Smooth muscle cell (in vitro differentiated cells): ENCODE data around the gene CLCN7. TPM values are rescaled to one million over a fixed set of nuclear protein-coding genes. Genes with fewer than 3 reads are reported as not detected.

Source experiments
- DNase-seq: peaks from one replicate; lab custom pipeline; 2025; ENCODE audit not compliant: unreplicated experiment; lab: John Stamatoyannopoulos, UW
- H2AFZ ChIP-seq: fragments of 200-600 bp; sonication (generic); 2 replicates; pipeline ENCODE4 v1.6.0; 2016; ENCODE audit warnings: antibody characterized with exemption, low read depth, mild to moderate bottlenecking
- H3F3A ChIP-seq: fragments of 200-600 bp; sonication (generic); 2 replicates; pipeline ENCODE4 v1.6.0; 2017; ENCODE audit warnings: antibody characterized with exemption, low read depth
- H3K27ac ChIP-seq: fragments of 200-600 bp; sonication (generic); 2 replicates; pipeline ENCODE4 v1.5.1; 2016; ENCODE audit warnings: low read depth, mild to moderate bottlenecking
- H3K27me3 ChIP-seq: fragments of 200-600 bp; sonication (generic); 2 replicates; pipeline ENCODE4 v1.6.1; 2016; ENCODE audit warnings: low read depth, mild to moderate bottlenecking
- H3K36me3 ChIP-seq: fragments of 200-600 bp; sonication (generic); 2 replicates; pipeline ENCODE4 v1.5.1; 2016; ENCODE audit warnings: low read depth
- H3K4me1 ChIP-seq: fragments of 200-600 bp; sonication (generic); 2 replicates; pipeline ENCODE4 v1.5.1; 2016; ENCODE audit warnings: low read depth
- H3K4me2 ChIP-seq: fragments of 200-600 bp; sonication (generic); 2 replicates; pipeline ENCODE4 v1.6.0; 2016; ENCODE audit warnings: mild to moderate bottlenecking
- H3K4me3 ChIP-seq: fragments of 200-600 bp; sonication (generic); 2 replicates; pipeline ENCODE4 v1.5.1; 2016; ENCODE audit warnings: mild to moderate bottlenecking
- H3K79me2 ChIP-seq: fragments of 200-600 bp; sonication (generic); 2 replicates; pipeline ENCODE4 v1.6.0; 2016; ENCODE audit warnings: low read depth, mild to moderate bottlenecking
- H3K9ac ChIP-seq: fragments of 200-600 bp; sonication (generic); 2 replicates; pipeline ENCODE4 v1.6.0; 2016; ENCODE audit warnings: low read depth
- H3K9me3 ChIP-seq: fragments of 200-600 bp; sonication (generic); replicated peaks from 2 replicates; pipeline ENCODE4 v1.5.1; 2016; ENCODE audit warnings: low read depth
- H4K20me1 ChIP-seq: fragments of 200-600 bp; sonication (generic); 2 replicates; pipeline ENCODE4 v1.6.0; 2016; ENCODE audit warnings: low read depth
- WGBS: methylation state at CpG from one replicate; pipeline ENCODE4 v1.1.7; 2016; ENCODE audit warnings: low lambda C conversion rate; 5-methylcytosine and 5-hydroxymethylcytosine counted together
- polyA plus RNA-seq: library from polyadenylated mRNA; unstranded; fragments of >200 nt; fragmentation: Nextera tagmentation; extraction: Ambion mirVana; gene quantifications from 2 replicates; pipeline ENCODE4 v1.2.1, GENCODE V29; 2016
- total RNA-seq: library from RNA; depleted of rRNA; stranded (reverse); fragments of >200 nt; gene quantifications from 2 replicates; pipeline ENCODE4 v1.2.3, GENCODE V29; 2014
- TF ChIP-seq, protein P1 (sequence below): fragments of 200-600 bp; sonication (generic); IDR thresholded peaks from 2 replicates; pipeline ENCODE4 v1.5.1; 2017; ENCODE audit warnings: borderline replicate concordance, mild to moderate bottlenecking, antibody characterized with exemption; ENCODE audit not compliant: insufficient read depth, poor library complexity, severe bottlenecking

Gene CLCN7
- total and polyA plus RNA-seq, 2 experiments from 2014 or later: 15.6 to 45.2 TPM

DNA sequence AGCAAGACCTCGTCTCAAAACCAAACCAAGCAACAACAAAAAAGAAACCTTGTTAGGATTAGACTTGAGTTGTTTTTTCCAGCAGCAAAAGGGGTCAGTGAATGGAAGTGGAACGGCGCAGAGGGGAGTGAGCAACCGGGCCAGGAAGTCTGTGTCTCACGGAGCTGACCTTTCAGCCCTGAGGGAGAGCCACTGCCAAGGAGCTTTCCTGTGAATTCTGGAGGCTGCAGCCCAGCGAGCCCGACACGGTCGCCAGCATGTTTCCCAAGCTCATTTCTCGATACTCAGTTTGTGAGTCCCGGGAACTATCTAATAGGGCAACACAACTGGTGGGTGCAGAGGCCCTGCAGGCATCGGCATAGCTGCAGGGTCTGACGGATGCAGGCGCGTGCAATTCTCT, 37.9 kb upstream of the CLCN7 start:
- Histone ChIP-seq H3K4me2 (no peak overlapping the region), H3K4me1 (no peaks in the 10 kb centered on the region), H2AFZ (no peak overlapping the region), H3K9ac (no peak overlapping the region), H3K36me3 (no peaks in the 10 kb centered on the region), H3K79me2 (no peaks in the 10 kb centered on the region), H4K20me1 (no peaks in the 10 kb centered on the region), H3K27me3 (no peaks in the 10 kb centered on the region), H3K4me3 (no peak overlapping the region), H3K27ac (no peak overlapping the region), H3K9me3 (no peaks in the 10 kb centered on the region), H3F3A (no peaks in the 10 kb centered on the region)
- WGBS: 98% methylated on average over 15 of the region's 15 CpGs
- no peak for DNase-seq
- TF ChIP-seq, protein P1, sequence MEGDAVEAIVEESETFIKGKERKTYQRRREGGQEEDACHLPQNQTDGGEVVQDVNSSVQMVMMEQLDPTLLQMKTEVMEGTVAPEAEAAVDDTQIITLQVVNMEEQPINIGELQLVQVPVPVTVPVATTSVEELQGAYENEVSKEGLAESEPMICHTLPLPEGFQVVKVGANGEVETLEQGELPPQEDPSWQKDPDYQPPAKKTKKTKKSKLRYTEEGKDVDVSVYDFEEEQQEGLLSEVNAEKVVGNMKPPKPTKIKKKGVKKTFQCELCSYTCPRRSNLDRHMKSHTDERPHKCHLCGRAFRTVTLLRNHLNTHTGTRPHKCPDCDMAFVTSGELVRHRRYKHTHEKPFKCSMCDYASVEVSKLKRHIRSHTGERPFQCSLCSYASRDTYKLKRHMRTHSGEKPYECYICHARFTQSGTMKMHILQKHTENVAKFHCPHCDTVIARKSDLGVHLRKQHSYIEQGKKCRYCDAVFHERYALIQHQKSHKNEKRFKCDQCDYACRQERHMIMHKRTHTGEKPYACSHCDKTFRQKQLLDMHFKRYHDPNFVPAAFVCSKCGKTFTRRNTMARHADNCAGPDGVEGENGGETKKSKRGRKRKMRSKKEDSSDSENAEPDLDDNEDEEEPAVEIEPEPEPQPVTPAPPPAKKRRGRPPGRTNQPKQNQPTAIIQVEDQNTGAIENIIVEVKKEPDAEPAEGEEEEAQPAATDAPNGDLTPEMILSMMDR: no peak

DNA sequence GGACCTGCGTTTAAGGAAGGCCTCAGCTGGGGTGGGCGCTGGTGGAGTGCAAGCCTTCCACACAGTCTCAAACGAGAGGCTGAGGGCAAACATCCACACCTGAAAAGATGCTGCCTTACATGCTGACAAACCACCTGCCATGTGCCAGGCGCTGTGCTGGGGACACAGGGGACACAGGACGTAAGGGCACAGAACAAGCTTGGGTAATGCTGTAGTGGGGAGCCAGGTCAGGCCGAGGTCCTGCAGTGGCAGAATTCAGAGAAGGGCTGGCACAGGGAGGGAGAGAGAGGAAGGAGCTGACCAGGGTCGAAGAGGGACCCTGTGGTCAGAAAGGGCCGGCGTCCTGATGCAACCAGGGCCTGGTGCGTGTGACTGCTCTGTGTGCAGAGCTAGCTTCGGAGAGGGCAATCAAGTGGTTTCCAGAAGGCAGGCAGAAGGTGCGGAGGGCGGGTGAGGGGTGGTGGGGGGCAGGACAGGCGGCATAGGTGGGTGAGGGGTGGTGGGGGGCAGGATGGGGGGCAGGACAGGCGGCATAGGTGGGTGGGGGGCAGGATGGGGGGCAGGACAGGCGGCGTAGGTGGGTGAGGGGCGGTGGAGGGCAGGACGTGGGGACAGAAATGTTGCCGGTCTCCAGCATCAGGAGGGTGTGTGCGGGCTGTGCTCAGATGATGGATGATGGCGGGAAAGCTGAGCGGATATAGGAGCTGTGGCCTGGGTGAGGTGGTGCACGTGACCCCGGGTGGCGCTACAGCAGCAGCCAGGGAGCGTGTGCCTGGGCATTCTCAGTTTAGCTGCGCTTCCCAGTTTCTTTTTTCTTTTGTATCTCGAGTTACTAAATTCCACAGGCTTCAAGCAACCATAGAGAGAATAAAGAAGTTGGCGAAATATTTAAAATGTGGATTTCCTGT, 37.1 kb upstream of the CLCN7 start:
- no peaks in the 10 kb centered on the region for H3K27me3 ChIP-seq
- 92% methylated on average over 26 of the region's 30 CpGs for WGBS
- no peak overlapping the region for H3K4me2 ChIP-seq
- H3K4me1 ChIP-seq: no peaks in the 10 kb centered on the region
- H3K27ac ChIP-seq: no peak overlapping the region
- no peaks in the 10 kb centered on the region for H4K20me1 ChIP-seq
- TF ChIP-seq, protein P1: no peak
- H3F3A ChIP-seq: no peaks in the 10 kb centered on the region
- H3K36me3 ChIP-seq: no peaks in the 10 kb centered on the region
- DNase-seq: no peak
- H2AFZ ChIP-seq: no peak overlapping the region
- H3K79me2 ChIP-seq: no peaks in the 10 kb centered on the region
- H3K9me3 ChIP-seq: no peaks in the 10 kb centered on the region
- no peak overlapping the region for H3K9ac ChIP-seq
- H3K4me3 ChIP-seq: no peak overlapping the region

DNA sequence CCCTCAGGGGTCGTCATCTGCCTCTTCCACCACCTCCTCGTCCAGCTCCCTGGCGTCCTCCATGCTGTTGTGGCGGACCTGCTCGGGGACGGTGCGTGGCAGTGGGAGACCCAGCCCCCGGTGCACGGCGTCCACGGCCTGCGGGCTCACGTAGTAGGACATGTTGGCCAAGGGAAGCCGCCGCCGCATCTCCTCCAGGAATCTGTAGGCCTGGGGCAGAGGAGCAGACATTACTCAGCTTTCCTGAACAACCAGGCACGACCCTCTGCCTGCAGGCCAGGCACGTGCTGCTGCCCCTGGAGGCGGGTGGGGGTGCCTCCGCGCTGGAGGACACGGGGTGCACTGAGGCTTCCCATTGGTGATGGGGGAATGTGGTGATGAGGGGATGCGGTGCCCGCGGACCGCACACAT, 36.1 kb upstream of the CLCN7 start:
- Histone ChIP-seq H3K79me2 (no peaks in the 10 kb centered on the region), H3K27ac (no peak overlapping the region), H3F3A (no peaks in the 10 kb centered on the region), H3K9ac (no peak overlapping the region), H3K4me2 (no peak overlapping the region), H3K36me3 (no peaks in the 10 kb centered on the region), H3K4me1 (no peaks in the 10 kb centered on the region), H4K20me1 (no peaks in the 10 kb centered on the region), H2AFZ (no peak overlapping the region), H3K9me3 (no peaks in the 10 kb centered on the region), H3K27me3 (no peaks in the 10 kb centered on the region), H3K4me3 (no peak overlapping the region)
- DNase-seq: no peak
- WGBS: 94% methylated on average over 26 of the region's 26 CpGs
- TF ChIP-seq, protein P1: no peak
